ENCODE results near the gene IL6. TPM values are rescaled to one million over a fixed set of nuclear protein-coding genes. Genes with fewer than 3 reads are reported as not detected.

Gene IL6
- total and polyA plus RNA-seq, 2 donors (not counting 1 experiment from before 2014, with no cell fraction given) = 2.6 to 222 TPM

GRCh38 chr7:22723637-22724036 lies 3.4 kb upstream of the IL6 start:
- peaks cover 49% of the 10 kb centered on the region for H3K79me2 ChIP-seq (ENCODE audit: control insufficient read depth, insufficient read depth, low read length)
- H3K9me3 Mint-ChIP-seq (ENCODE audit: insufficient read depth) = no peaks in the 10 kb centered on the region
- ChIA-PET POLR2A (interaction anchor here (0.6 to 1.6 kb wide), 4 partner anchors 11 to 63 kb away, joined by 3 to 4 read pairs (median 4); no protein-coding TSS in a partner anchor), CTCF (interaction anchor here (0.5 to 20.7 kb wide), 17 partner anchors 9 to 331 kb away, joined by 3 to 712 read pairs (median 6); no protein-coding TSS in a partner anchor)
- peak overlapping the region; percentile 83 for H3K27ac Mint-ChIP-seq
- no peaks in the 10 kb centered on the region for H3K36me3 ChIP-seq (replicated peaks in 1 of 2; ENCODE audit: control extremely low read depth in 1 of 2, control insufficient read depth in 1 of 2, extremely low read depth in 1 of 2, insufficient read depth in 2 of 2, low read length in 1 of 2)
- peak overlapping the region; percentile 85 to 86 for H3K27ac ChIP-seq (ENCODE audit: low read length in 2 of 2)
- no peaks in the 10 kb centered on the region for H3K9me3 ChIP-seq (ENCODE audit: control extremely low read depth in 1 of 3, control insufficient read depth in 2 of 3, insufficient read depth in 1 of 3, low read length in 2 of 3)
- ATAC-seq (ENCODE audit: low read depth) (no peak), DNase-seq (no peak)
- no peaks in the 10 kb centered on the region for H3K27me3 Mint-ChIP-seq
- peak overlapping the region; percentile 67 for H3K4me2 ChIP-seq (replicated peaks; ENCODE audit: low read depth, low read length, poor library complexity, severe bottlenecking)
- no peaks in the 10 kb centered on the region for H3K27me3 ChIP-seq (replicated peaks in 1 of 4; ENCODE audit: control extremely low read depth in 1 of 4, control insufficient read depth in 3 of 4, insufficient read depth in 4 of 4, low read length in 3 of 4)
- no peak for TF ChIP-seq EZH2 (IDR thresholded peaks at IDR 0.05; ENCODE audit: borderline replicate concordance, insufficient read depth, low read depth, low read length, poor library complexity, severe bottlenecking)
- WGBS (ENCODE audit: insufficient coverage) = 71% methylated on average over 1 of the region's 4 CpGs
- H3K4me3 ChIP-seq (ENCODE audit: control extremely low read depth in 1 of 5, extremely low read depth in 1 of 5, insufficient read depth in 1 of 5, low read depth in 2 of 5, low read length in 4 of 5) = peak overlapping the region in 1 of 5 experiments; percentile 22
- peak overlapping the region; percentile 65 for H3K4me3 Mint-ChIP-seq
- H4K20me1 ChIP-seq (ENCODE audit: control insufficient read depth, insufficient read depth, low read length, poor library complexity, severe bottlenecking) = no peaks in the 10 kb centered on the region
- peaks cover 86% of the 10 kb centered on the region in 2 donors for H3K4me1 ChIP-seq (ENCODE audit: control insufficient read depth in 2 of 2, insufficient read depth in 2 of 2, low read length in 2 of 2)
- peak overlapping the region; percentile 21 for H3K9ac ChIP-seq (ENCODE audit: low read length)
- H2AFZ ChIP-seq (ENCODE audit: insufficient read depth, low read depth, low read length, poor library complexity, severe bottlenecking) = peak overlapping the region; percentile 52
- peaks cover 87% of the 10 kb centered on the region for H3K4me1 Mint-ChIP-seq
- intact Hi-C loops (cut with micrococcal nuclease) = loop anchor here (1.0 kb wide), 1 partner anchor 10 kb away; no protein-coding TSS in a partner anchor

DNA sequence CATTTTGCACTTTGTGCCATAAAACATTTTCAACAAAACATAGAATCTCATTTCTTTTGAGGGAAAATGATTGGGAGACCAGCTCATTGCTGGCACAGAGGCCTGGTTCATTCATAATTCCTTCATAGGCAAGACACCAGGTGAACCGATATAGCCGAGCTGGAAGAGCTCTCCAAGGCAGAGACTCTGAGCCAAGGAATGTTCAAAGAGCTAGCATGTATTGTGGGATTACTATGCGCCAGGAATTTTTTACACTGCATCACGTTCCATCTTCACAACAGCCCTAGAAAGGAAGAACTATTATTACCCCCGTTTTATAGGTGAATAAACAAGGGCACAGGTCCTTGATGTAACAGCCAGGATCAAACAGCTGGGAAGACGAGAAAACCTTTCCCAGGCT lies 2.1 kb upstream of the IL6 start:
- H3K4me1 ChIP-seq (ENCODE audit: control insufficient read depth in 2 of 2, insufficient read depth in 2 of 2, low read length in 2 of 2) = peaks cover 79 to 83% of the 10 kb centered on the region in 2 donors
- ChIA-PET CTCF (interaction anchor here (0.7 to 20.7 kb wide), 26 partner anchors 7 to 330 kb away, joined by 3 to 712 read pairs (median 6); no protein-coding TSS in a partner anchor), POLR2A (interaction anchor here (0.6 to 1.0 kb wide), 4 partner anchors 15 to 159 kb away, joined by 3 read pairs; no protein-coding TSS in a partner anchor)
- WGBS (ENCODE audit: insufficient coverage) = 95% methylated on average over 4 of the region's 6 CpGs
- H3K4me3 Mint-ChIP-seq = no peak overlapping the region
- no peaks in the 10 kb centered on the region for H3K27me3 ChIP-seq (replicated peaks in 1 of 4; ENCODE audit: control extremely low read depth in 1 of 4, control insufficient read depth in 3 of 4, insufficient read depth in 4 of 4, low read length in 3 of 4)
- intact Hi-C loops (cut with micrococcal nuclease) = loop anchor here (5.0 kb wide), 2 partner anchors 127 to 287 kb away; partner anchors contain the start of gene HYCC1
- no peak for TF ChIP-seq EZH2 (IDR thresholded peaks at IDR 0.05; ENCODE audit: borderline replicate concordance, insufficient read depth, low read depth, low read length, poor library complexity, severe bottlenecking)
- TF ChIP-seq CTCF (IDR thresholded peaks at IDR 0.05) = no peak
- H2AFZ ChIP-seq (ENCODE audit: insufficient read depth, low read depth, low read length, poor library complexity, severe bottlenecking) = no peak overlapping the region
- H3K27ac ChIP-seq (ENCODE audit: low read length in 2 of 2) = peak overlapping the region; percentile 90 to 94
- no peak for ATAC-seq (ENCODE audit: low read depth)
- no peaks in the 10 kb centered on the region for H3K27me3 Mint-ChIP-seq
- no peaks in the 10 kb centered on the region for H4K20me1 ChIP-seq (ENCODE audit: control insufficient read depth, insufficient read depth, low read length, poor library complexity, severe bottlenecking)
- H3K27ac Mint-ChIP-seq = peak overlapping the region; percentile 81
- no peak overlapping the region for H3K4me3 ChIP-seq (ENCODE audit: control extremely low read depth in 1 of 5, extremely low read depth in 1 of 5, insufficient read depth in 1 of 5, low read depth in 2 of 5, low read length in 4 of 5)
- no peaks in the 10 kb centered on the region for H3K36me3 ChIP-seq (replicated peaks in 1 of 2; ENCODE audit: control extremely low read depth in 1 of 2, control insufficient read depth in 1 of 2, extremely low read depth in 1 of 2, insufficient read depth in 2 of 2, low read length in 1 of 2)
- peaks cover 45% of the 10 kb centered on the region for H3K79me2 ChIP-seq (ENCODE audit: control insufficient read depth, insufficient read depth, low read length)
- no peaks in the 10 kb centered on the region for H3K9me3 Mint-ChIP-seq (ENCODE audit: insufficient read depth)
- H3K4me2 ChIP-seq (replicated peaks; ENCODE audit: low read depth, low read length, poor library complexity, severe bottlenecking) = peak overlapping the region; percentile 81
- peaks cover 82% of the 10 kb centered on the region for H3K4me1 Mint-ChIP-seq
- H3K9ac ChIP-seq (ENCODE audit: low read length) = no peak overlapping the region
- no peaks in the 10 kb centered on the region for H3K9me3 ChIP-seq (ENCODE audit: control extremely low read depth in 1 of 3, control insufficient read depth in 2 of 3, insufficient read depth in 1 of 3, low read length in 2 of 3)
- DNase-seq = no peak

All from B cell (primary cell).